HG03521 (cell line): ENCODE data around the gene ZNF484.
"Not testable (repeated sequence)": the region's sequence is repeated elsewhere in the genome, so short reads cannot be mapped to it uniquely, and the experiment has no call there.

Experiments used
- ATAC-seq: cut with Tn5 transposase; IDR thresholded peaks from one replicate; pipeline ENCODE4 v1.9.1; 2021; ENCODE audit warnings: mild to moderate bottlenecking, moderate library complexity; ENCODE audit not compliant: unreplicated experiment

ZNF484 gene

GRCh38 chr9:92864152-92864551 is 13.7 kb downstream of the ZNF484 start:
- ATAC-seq = no peak

GRCh38 chr9:92860867-92861266 is 17.0 kb downstream of the ZNF484 start:
- no peak for ATAC-seq

- ATAC-seq = no peak
These were observed 20.6 kb downstream of the ZNF484 start for GRCh38 chr9:92857236-92857635.

GRCh38 chr9:92853716-92854115 is 24.1 kb downstream of the ZNF484 start:
- no peak for ATAC-seq

- ATAC-seq = no peak
These were observed 26.9 kb downstream of the ZNF484 start for GRCh38 chr9:92850898-92851297.

GRCh38 chr9:92848740-92849139 is 29.1 kb downstream of the ZNF484 start:
- not testable (repeated sequence) for ATAC-seq

- ATAC-seq = no peak
These were observed 31.1 kb downstream of the ZNF484 start for GRCh38 chr9:92846662-92847145.

GRCh38 chr9:92838411-92838810 is 39.4 kb downstream of the ZNF484 start:
- ATAC-seq = not testable (repeated sequence)

GRCh38 chr9:92837191-92837590 is 40.6 kb downstream of the ZNF484 start:
- ATAC-seq = no peak

- no peak for ATAC-seq
These were observed 48.4 kb downstream of the ZNF484 start for GRCh38 chr9:92829420-92829819.

- not testable (repeated sequence) for ATAC-seq
These were observed 52.8 kb downstream of the ZNF484 start for GRCh38 chr9:92825065-92825464.

GRCh38 chr9:92820964-92821363 is 56.9 kb downstream of the ZNF484 start:
- ATAC-seq = no peak

- not testable (repeated sequence) for ATAC-seq
These were observed 57.9 kb downstream of the ZNF484 start for GRCh38 chr9:92819898-92820297.

GRCh38 chr9:92809629-92810326 is 68.1 kb downstream of the ZNF484 start:
- not testable (repeated sequence) for ATAC-seq

GRCh38 chr9:92808726-92809451 is 68.9 kb downstream of the ZNF484 start:
- ATAC-seq = no peak

- no peak for ATAC-seq
These were observed 69.8 kb downstream of the ZNF484 start for GRCh38 chr9:92807757-92808725.

- no peak for ATAC-seq
These were observed 70.6 kb downstream of the ZNF484 start for GRCh38 chr9:92807031-92807756.

GRCh38 chr9:92804727-92805126 is 73.1 kb downstream of the ZNF484 start:
- no peak for ATAC-seq

GRCh38 chr9:92798358-92798757 is 79.5 kb downstream of the ZNF484 start:
- ATAC-seq = no peak

GRCh38 chr9:92796337-92796804 is 81.5 kb downstream of the ZNF484 start:
- not testable (repeated sequence) for ATAC-seq
